Ishikawa (cell line): ENCODE measurements around the gene FAM204A.
A peak's percentile ranks its signal among the peaks of the same experiment; 100 is the strongest.

Experiments used
- CEBPB ChIP-seq: IDR thresholded peaks from 2 replicates; pipeline ENCODE4 v1.6.1; 2012
- CREB1 ChIP-seq: IDR thresholded peaks from 2 replicates; pipeline ENCODE4 v1.6.1; 2012; ENCODE audit warnings: low read depth
- EGR1 ChIP-seq: IDR thresholded peaks from 2 replicates; pipeline ENCODE4 v1.6.1; 2012
- EP300 ChIP-seq: IDR thresholded peaks from 2 replicates; pipeline ENCODE4 v1.6.1; 2012; ENCODE audit warnings: borderline replicate concordance
- FOXM1 ChIP-seq: IDR thresholded peaks from 2 replicates; pipeline ENCODE4 v1.6.1; 2012; ENCODE audit warnings: low read depth, borderline replicate concordance
- MAX ChIP-seq: IDR thresholded peaks from 2 replicates; pipeline ENCODE4 v1.6.1; 2012
- NFIC ChIP-seq: IDR thresholded peaks from 2 replicates; pipeline ENCODE4 v1.6.1; 2012
- RAD21 ChIP-seq: IDR thresholded peaks from 2 replicates; pipeline ENCODE4 v1.6.1; 2012; ENCODE audit warnings: low read depth
- REST ChIP-seq: IDR thresholded peaks from 2 replicates; pipeline ENCODE4 v1.6.1; 2012; ENCODE audit warnings: low read depth, mild to moderate bottlenecking
- TAF1 ChIP-seq: IDR thresholded peaks from 2 replicates; pipeline ENCODE4 v1.6.1; 2012; ENCODE audit warnings: low read depth, mild to moderate bottlenecking
- TCF12 ChIP-seq: IDR thresholded peaks from 2 replicates; pipeline ENCODE4 v1.6.1; 2012; ENCODE audit warnings: low read depth
- TEAD4 ChIP-seq: IDR thresholded peaks from 2 replicates; pipeline ENCODE4 v1.6.1; 2012
- USF1 ChIP-seq: IDR thresholded peaks from 2 replicates; pipeline ENCODE4 v1.6.1; 2012
- YY1 ChIP-seq: IDR thresholded peaks from 2 replicates; pipeline ENCODE4 v1.6.1; 2012; ENCODE audit warnings: low read depth
- ZBTB7A ChIP-seq: IDR thresholded peaks from 2 replicates; pipeline ENCODE4 v1.6.1; 2012; ENCODE audit warnings: low read depth

FAM204A gene

GRCh38 chr10:118282670-118283069 is 59.5 kb downstream of the FAM204A start:
- TF ChIP-seq TEAD4, result no peak
- no peak for TF ChIP-seq YY1
- TF ChIP-seq CEBPB, result no peak
- TF ChIP-seq EGR1, result no peak
- TF ChIP-seq FOXM1, result no peak
- no peak for TF ChIP-seq USF1
- TF ChIP-seq TAF1, result no peak
- TF ChIP-seq RAD21, result no peak
- TF ChIP-seq REST, result no peak
- TF ChIP-seq MAX, result no peak

- TF ChIP-seq NFIC (no peak), CEBPB (no peak), REST (no peak), EP300 (no peak), TAF1 (no peak), YY1 (no peak), TEAD4 (no peak), TCF12 (no peak), MAX (no peak), FOXM1 (no peak), USF1 (no peak), RAD21 (no peak), EGR1 (no peak), ZBTB7A (no peak), CREB1 (no peak)
Measured at GRCh38 chr10:118278649-118279048, 63.5 kb downstream of the FAM204A start.

- TF ChIP-seq NFIC, result no peak
- TF ChIP-seq TEAD4, result no peak
- 0 out of 2 replicates have a peak, but pooled peaks have one; percentile 33 for TF ChIP-seq YY1
Measured at GRCh38 chr10:118277871-118278270, 64.3 kb downstream of the FAM204A start.

GRCh38 chr10:118276727-118277126 is 65.4 kb downstream of the FAM204A start:
- no peak for TF ChIP-seq MAX
- TF ChIP-seq NFIC, result no peak
- TF ChIP-seq ZBTB7A, result no peak
- TF ChIP-seq CEBPB, result no peak
- TF ChIP-seq EP300, result no peak
- TF ChIP-seq TEAD4, result no peak
- TF ChIP-seq USF1, result no peak
- TF ChIP-seq REST, result no peak
- TF ChIP-seq EGR1, result no peak
- TF ChIP-seq TCF12, result no peak
- TF ChIP-seq YY1, result no peak
- TF ChIP-seq CREB1, result no peak
- TF ChIP-seq TAF1, result no peak
